Neural cell (in vitro differentiated cells): Measurements from ENCODE around the gene HSF5.

Source experiments
- EP300 ChIP-seq: fragments of 450-650 bp; conservative IDR thresholded peaks from 2 replicates; pipeline ENCODE4 v1.6.1; 2014; ENCODE audit warnings: antibody characterized with exemption, mild to moderate bottlenecking, moderate library complexity; ENCODE audit not compliant: poor library complexity, severe bottlenecking
- EZH2 ChIP-seq: fragments of 200-600, 300-800 bp; shearing (Covaris generic), sonication (generic); IDR thresholded peaks from 2 replicates; pipeline ENCODE4 v1.6.1; 2014; ENCODE audit warnings: antibody characterized with exemption, low read length, borderline replicate concordance, mild to moderate bottlenecking; ENCODE audit not compliant: insufficient read depth, poor library complexity, severe bottlenecking
- MXI1 ChIP-seq: fragments of 450-650 bp; conservative IDR thresholded peaks from 2 replicates; pipeline ENCODE4 v1.6.1; 2014; ENCODE audit warnings: antibody characterized with exemption, mild to moderate bottlenecking; ENCODE audit not compliant: poor library complexity, severe bottlenecking
- POLR2AphosphoS5 ChIP-seq: IDR thresholded peaks from 2 replicates; pipeline ENCODE4 v1.6.1; 2012
- SMC3 ChIP-seq: fragments of 450-650 bp; conservative IDR thresholded peaks from 2 replicates; pipeline ENCODE4 v1.6.1; 2014; ENCODE audit warnings: antibody characterized with exemption, mild to moderate bottlenecking, moderate library complexity; ENCODE audit not compliant: poor library complexity
- TAF1 ChIP-seq: IDR thresholded peaks from 2 replicates; pipeline ENCODE4 v1.6.1; 2012; ENCODE audit warnings: low read depth
- TF ChIP-seq, protein P1 (sequence below): fragments of 450-650 bp; IDR thresholded peaks from 2 replicates; pipeline ENCODE4 v1.5.1; 2014; ENCODE audit warnings: antibody characterized with exemption, mild to moderate bottlenecking, moderate library complexity; ENCODE audit not compliant: poor library complexity, severe bottlenecking

DNA sequence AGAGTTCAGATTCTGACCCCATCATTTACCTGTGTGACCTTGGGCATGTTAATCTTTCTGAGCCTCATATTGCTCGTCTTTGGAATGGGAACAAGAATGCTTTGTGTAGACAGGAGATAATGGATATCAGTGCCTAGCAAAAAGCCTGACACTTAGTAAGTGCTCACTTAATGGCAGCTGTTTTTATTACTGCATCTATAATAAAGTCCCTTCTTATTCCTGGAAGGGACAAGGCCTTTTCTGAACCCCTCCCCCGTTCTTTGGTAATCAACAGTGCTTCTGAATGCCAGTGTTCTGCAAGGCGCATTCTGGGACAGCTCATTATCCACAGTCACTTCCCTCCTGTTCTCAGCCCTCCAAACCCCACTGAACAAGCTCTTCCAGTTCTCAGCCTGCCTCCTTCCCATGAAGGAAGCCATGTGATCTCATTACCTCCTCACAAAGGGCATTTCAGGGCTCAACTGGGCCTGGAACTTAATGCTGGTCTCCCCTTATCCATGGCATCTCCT is 111.1 kb downstream of the HSF5 start:
- TF ChIP-seq, protein P1, sequence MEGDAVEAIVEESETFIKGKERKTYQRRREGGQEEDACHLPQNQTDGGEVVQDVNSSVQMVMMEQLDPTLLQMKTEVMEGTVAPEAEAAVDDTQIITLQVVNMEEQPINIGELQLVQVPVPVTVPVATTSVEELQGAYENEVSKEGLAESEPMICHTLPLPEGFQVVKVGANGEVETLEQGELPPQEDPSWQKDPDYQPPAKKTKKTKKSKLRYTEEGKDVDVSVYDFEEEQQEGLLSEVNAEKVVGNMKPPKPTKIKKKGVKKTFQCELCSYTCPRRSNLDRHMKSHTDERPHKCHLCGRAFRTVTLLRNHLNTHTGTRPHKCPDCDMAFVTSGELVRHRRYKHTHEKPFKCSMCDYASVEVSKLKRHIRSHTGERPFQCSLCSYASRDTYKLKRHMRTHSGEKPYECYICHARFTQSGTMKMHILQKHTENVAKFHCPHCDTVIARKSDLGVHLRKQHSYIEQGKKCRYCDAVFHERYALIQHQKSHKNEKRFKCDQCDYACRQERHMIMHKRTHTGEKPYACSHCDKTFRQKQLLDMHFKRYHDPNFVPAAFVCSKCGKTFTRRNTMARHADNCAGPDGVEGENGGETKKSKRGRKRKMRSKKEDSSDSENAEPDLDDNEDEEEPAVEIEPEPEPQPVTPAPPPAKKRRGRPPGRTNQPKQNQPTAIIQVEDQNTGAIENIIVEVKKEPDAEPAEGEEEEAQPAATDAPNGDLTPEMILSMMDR = no peak
- TF ChIP-seq POLR2AphosphoS5 (no peak), EZH2 (no peak), EP300 (no peak), TAF1 (no peak), MXI1 (no peak), SMC3 (no peak)
